HCT116 (cell line): Measurements from ENCODE around the gene B4GALNT2. TPM values are rescaled to one million over a fixed set of nuclear protein-coding genes. Genes with fewer than 3 reads are reported as not detected.

Experiments
- ATAC-seq: fragments of 200-7000 bp; cut with Tn5 transposase; 2 replicates; pipeline ENCODE4 v1.9.1; 2020; ENCODE audit warnings: mild to moderate bottlenecking, moderate library complexity
- BruUV-seq: library from RNA; stranded (reverse); fragments of 400-500 nt; replicated peaks from 2 replicates; lab custom pipeline; 2021; lab: Mats Ljungman, UMichigan
- CTCF ChIA-PET: fragments of 300-600 bp; sonication (Branson Sonifier 250); formaldehyde crosslinking; loops from one replicate; lab custom pipeline; 2021; ENCODE audit warnings: antibody characterized with exemption; lab: Charles Lee
- POLR2A ChIA-PET: fragments of 300-600, 350-600 bp; sonication (Branson Sonifier 250); formaldehyde crosslinking; loops from one replicate; lab custom pipeline; 2021; ENCODE audit warnings: antibody characterized with exemption; lab: Charles Lee
- RAD21 ChIA-PET, 2 experiments: fragments of 300-600 bp; sonication (Branson Sonifier 250); formaldehyde crosslinking; loops; one replicate each; lab custom pipeline; 2023; ENCODE audit warnings: low total read pairs in 2 of 2; ENCODE audit not compliant: uncharacterized antibody in 2 of 2, unreplicated experiment in 2 of 2, low non-redundant PET in 1 of 2; lab: Charles Lee
- DNase-seq: peaks from one replicate; pipeline ENCODE4 v3.0.0-alpha.2; 2010; ENCODE audit warnings: low read depth, low spot score
- H2AFZ ChIP-seq: fragments of 200-600 bp; shearing (Covaris generic), sonication (generic); 2 replicates; pipeline ENCODE4 v1.6.1; 2017; ENCODE audit warnings: low read depth, mixed run types, mixed read lengths, antibody characterized with exemption, low read length; ENCODE audit not compliant: poor library complexity, severe bottlenecking
- H3K27ac ChIP-seq: 2 replicates; pipeline ENCODE4 v1.5.1; 2012; ENCODE audit warnings: low read depth, low read length
- H3K27me3 ChIP-seq: fragments of 200-600 bp; sonication (generic); 2 replicates; pipeline ENCODE4 v1.6.1; 2016; ENCODE audit warnings: mixed run types, low read length, mixed read lengths; ENCODE audit not compliant: insufficient read depth
- H3K36me3 ChIP-seq, 2 experiments: fragments of 200-500 bp in 1 of 2; fragments of 200-600 bp in 1 of 2; sonication (Bioruptor generic) in 1 of 2; sonication (generic) in 1 of 2; 2 replicates each; pipeline versions ENCODE4 v1.5.1 to v1.6.1; 2014 to 2016; ENCODE audit warnings: low read length in 2 of 2, inconsistent platforms in 1 of 2, mixed read lengths in 1 of 2, mixed run types in 1 of 2; ENCODE audit not compliant: insufficient read depth in 2 of 2, control insufficient read depth in 1 of 2
- H3K4me1 ChIP-seq, 2 experiments: fragments of 200-600 bp in 1 of 2; sonication (generic) in 1 of 2; 2 replicates each; pipeline versions ENCODE4 v1.5.1 to v1.6.1; 2012 to 2017; ENCODE audit warnings: low read length in 2 of 2, inconsistent platforms in 1 of 2, mild to moderate bottlenecking in 1 of 2, mixed read lengths in 1 of 2, mixed run types in 1 of 2, moderate library complexity in 1 of 2; ENCODE audit not compliant: insufficient read depth in 2 of 2, control insufficient read depth in 1 of 2
- H3K4me2 ChIP-seq: fragments of 200-600 bp; sonication (generic); 2 replicates; pipeline ENCODE4 v1.6.1; 2017; ENCODE audit warnings: mixed run types, low read length, mixed read lengths
- H3K4me3 ChIP-seq, 2 experiments: fragments of 200-600 bp in 1 of 2; sonication (generic) in 1 of 2; replicated peaks in 1 of 2; 2 replicates each; pipeline ENCODE4 v1.5.1; 2011 to 2016; ENCODE audit warnings: low read length in 2 of 2, control low read depth in 1 of 2, low read depth in 1 of 2, mild to moderate bottlenecking in 1 of 2, mixed read lengths in 1 of 2, mixed run types in 1 of 2
- H3K79me2 ChIP-seq: fragments of 200-600 bp; sonication (generic); 2 replicates; pipeline ENCODE4 v1.6.1; 2017; ENCODE audit warnings: mild to moderate bottlenecking, mixed run types, low read length, moderate library complexity, mixed read lengths; ENCODE audit not compliant: insufficient read depth
- H3K9ac ChIP-seq: fragments of 200-600 bp; sonication (generic); 2 replicates; pipeline ENCODE4 v1.6.1; 2016; ENCODE audit warnings: low read length, mixed read lengths
- H3K9me2 ChIP-seq: fragments of 200-600 bp; sonication (generic), shearing (Covaris generic); 2 replicates; pipeline ENCODE4 v1.6.1; 2017; ENCODE audit warnings: mixed run types, mild to moderate bottlenecking, moderate library complexity; ENCODE audit not compliant: insufficient read depth
- H3K9me3 ChIP-seq, 2 experiments: fragments of 200-500 bp in 1 of 2; fragments of 200-600 bp in 1 of 2; sonication (Bioruptor generic) in 1 of 2; sonication (generic) in 1 of 2; 2 replicates each; pipeline ENCODE4 v1.6.1; 2014 to 2017; ENCODE audit warnings: low read length in 2 of 2, mixed read lengths in 2 of 2, inconsistent platforms in 1 of 2, low read depth in 1 of 2, mild to moderate bottlenecking in 1 of 2, mixed run types in 1 of 2, moderate library complexity in 1 of 2; ENCODE audit not compliant: control insufficient read depth in 1 of 2, insufficient read depth in 1 of 2
- H4K20me1 ChIP-seq: fragments of 200-600 bp; sonication (generic), shearing (Covaris generic); 2 replicates; pipeline ENCODE4 v1.6.1; 2017; ENCODE audit warnings: mixed run types, mild to moderate bottlenecking, moderate library complexity; ENCODE audit not compliant: insufficient read depth
- CEBPB ChIP-seq: IDR thresholded peaks from 2 replicates; pipeline ENCODE4 v1.6.1; 2012; ENCODE audit warnings: low read depth
- EZH2 ChIP-seq: fragments of 200-600 bp; sonication (generic); IDR thresholded peaks from 2 replicates; pipeline ENCODE4 v1.6.1; 2017; ENCODE audit warnings: antibody characterized with exemption, mixed run types
- FOSL1 ChIP-seq: IDR thresholded peaks from 2 replicates; pipeline ENCODE4 v1.6.1; 2012; ENCODE audit warnings: low read depth
- POLR2A ChIP-seq: IDR thresholded peaks from 2 replicates; pipeline ENCODE4 v1.7.0; 2011; ENCODE audit warnings: borderline replicate concordance; ENCODE audit not compliant: insufficient read depth, insufficient read length; ENCODE audit errors: extremely low read depth
- POLR2AphosphoS5 ChIP-seq: IDR thresholded peaks from 2 replicates; pipeline ENCODE4 v1.6.1; 2011; ENCODE audit warnings: mild to moderate bottlenecking, low read depth, low read length, moderate library complexity
- RAD21 ChIP-seq: IDR thresholded peaks from 2 replicates; pipeline ENCODE4 v1.6.1; 2012; ENCODE audit warnings: low read depth, mild to moderate bottlenecking
- SP1 ChIP-seq: IDR thresholded peaks from 2 replicates; pipeline ENCODE4 v1.6.1; 2012; ENCODE audit warnings: low read depth
- SRF ChIP-seq: IDR thresholded peaks from 2 replicates; pipeline ENCODE4 v1.6.1; 2012; ENCODE audit warnings: low read depth
- TCF7L2 ChIP-seq: IDR thresholded peaks from 2 replicates; pipeline ENCODE4 v1.7.0; 2011; ENCODE audit warnings: borderline replicate concordance, inconsistent platforms; ENCODE audit not compliant: insufficient read depth, insufficient read length; ENCODE audit errors: extremely low read depth
- ZFX ChIP-seq: fragments of 450-650 bp; IDR thresholded peaks from 2 replicates; pipeline ENCODE4 v1.6.1; 2017
- intact Hi-C: fragments of 100-400 bp; cut with micrococcal nuclease; formaldehyde crosslinking; loops from 2 replicates; pipeline ENCODE4 v1.10.0; 2022
- total RNA-seq: library from RNA; stranded (reverse); gene quantifications from one replicate; pipeline ENCODE4 v1.2.1, GENCODE V29; 2021; ENCODE audit not compliant: unreplicated experiment
- TF ChIP-seq, protein P1 (sequence below): IDR thresholded peaks from 2 replicates; pipeline ENCODE4 v1.6.1; 2012
- TF ChIP-seq, protein P2 (sequence below): IDR thresholded peaks from 2 replicates; pipeline ENCODE4 v1.6.1; 2011; ENCODE audit warnings: mild to moderate bottlenecking, low read length, moderate library complexity; ENCODE audit not compliant: insufficient replicate concordance; ENCODE audit errors: extremely low read depth
- TF ChIP-seq, protein P3 (sequence below): IDR thresholded peaks from 2 replicates; pipeline ENCODE4 v1.6.1; 2012
- TF ChIP-seq, protein P4 (sequence below), 3 experiments: fragments of 200-600 bp in 1 of 3; sonication (generic) in 1 of 3; IDR thresholded peaks in 2 of 3; conservative IDR thresholded peaks in 1 of 3; 2 replicates each; pipeline ENCODE4 v1.5.1; 2012 to 2017; ENCODE audit warnings: low read depth in 2 of 3, low read length in 2 of 3, antibody characterized with exemption in 1 of 3, borderline replicate concordance in 1 of 3, control low read depth in 1 of 3, mild to moderate bottlenecking in 1 of 3, mixed read lengths in 1 of 3, mixed run types in 1 of 3, moderate library complexity in 1 of 3; ENCODE audit not compliant: insufficient read depth in 1 of 3

Gene B4GALNT2
- total RNA-seq, 1 experiment from 2014 or later, result not detected

DNA sequence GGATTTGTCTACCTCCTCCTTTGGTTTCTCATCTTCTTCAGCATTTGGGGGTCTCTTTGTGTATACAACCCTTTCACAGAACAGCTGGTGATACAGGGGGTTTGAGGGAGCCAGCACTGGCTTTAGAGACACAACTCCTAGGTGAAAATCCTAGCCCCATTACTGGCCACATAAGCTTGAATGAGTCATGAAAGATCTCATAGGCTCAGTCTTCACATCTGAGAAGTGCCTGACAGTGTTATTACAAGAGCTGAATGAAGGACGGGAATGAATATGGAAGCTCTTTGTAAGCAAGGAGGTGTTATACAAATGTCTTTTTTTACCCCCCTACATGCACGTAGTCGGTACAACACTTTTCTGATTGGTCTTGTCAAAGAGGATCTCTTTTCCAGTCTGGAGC, 1.7 kb upstream of the B4GALNT2 start:
- Histone ChIP-seq H3K9ac (no peak overlapping the region), H3K27me3 (no peaks in the 10 kb centered on the region), H3K9me2 (no peaks in the 10 kb centered on the region), H3K4me2 (no peak overlapping the region), H3K36me3 (no peaks in the 10 kb centered on the region), H3K27ac (no peak overlapping the region), H3K79me2 (no peaks in the 10 kb centered on the region), H3K4me3 (no peak overlapping the region), H2AFZ (no peak overlapping the region), H3K9me3 (no peaks in the 10 kb centered on the region; a peak in 1 of 4 replicates), H3K4me1 (no peaks in the 10 kb centered on the region)
- CTCF ChIA-PET, result interaction anchor here (0.7 to 1.3 kb wide), 2 partner anchors 44 to 49 kb away, joined by 3 read pairs; no protein-coding TSS in a partner anchor
- RAD21 ChIA-PET, result no interaction called here
- POLR2A ChIA-PET, result no interaction called here
- DNase-seq (no peak), ATAC-seq (no peak)
- intact Hi-C loops, result no loop called here
- BruUV-seq, result no TSS peak
- TF ChIP-seq POLR2AphosphoS5, result no peak
- TF ChIP-seq, protein P1, sequence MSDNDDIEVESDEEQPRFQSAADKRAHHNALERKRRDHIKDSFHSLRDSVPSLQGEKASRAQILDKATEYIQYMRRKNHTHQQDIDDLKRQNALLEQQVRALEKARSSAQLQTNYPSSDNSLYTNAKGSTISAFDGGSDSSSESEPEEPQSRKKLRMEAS, result no peak
- TF ChIP-seq, all 23 proteins: peak for 0
- H4K20me1 ChIP-seq, result no peaks in the 10 kb centered on the region

DNA sequence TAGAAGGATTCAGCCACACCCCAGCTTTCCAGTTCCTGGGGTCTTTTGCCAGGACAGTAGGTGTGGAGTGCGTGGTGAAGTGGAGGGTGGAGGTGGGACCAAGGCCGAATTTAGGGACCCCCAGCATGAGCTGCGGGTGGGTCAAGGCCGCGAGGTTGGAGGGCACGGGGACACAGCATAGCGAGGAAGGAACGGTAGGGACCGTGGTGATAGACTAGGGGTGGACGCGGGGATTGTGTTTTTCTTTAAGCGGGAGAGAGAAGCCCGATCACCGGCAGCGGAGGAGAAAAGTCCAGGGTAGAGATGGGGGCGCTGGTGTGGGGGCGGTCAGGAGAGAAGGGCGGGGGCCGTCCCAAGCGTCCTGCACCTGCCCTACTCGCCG, 261 bp upstream of the B4GALNT2 start:
- Histone ChIP-seq H3K4me2 (no peak overlapping the region), H2AFZ (no peak overlapping the region), H3K79me2 (no peaks in the 10 kb centered on the region), H3K9me3 (no peaks in the 10 kb centered on the region; a peak in 1 of 4 replicates), H3K9me2 (no peaks in the 10 kb centered on the region), H3K4me3 (no peak overlapping the region), H3K27me3 (no peaks in the 10 kb centered on the region), H3K27ac (no peak overlapping the region), H3K36me3 (no peaks in the 10 kb centered on the region), H3K4me1 (no peaks in the 10 kb centered on the region), H3K9ac (no peak overlapping the region), H4K20me1 (no peaks in the 10 kb centered on the region)
- intact Hi-C loops, result no loop called here
- POLR2A ChIA-PET, result no interaction called here
- DNase-seq, result no peak
- RAD21 ChIA-PET, result no interaction called here
- no peak for ATAC-seq
- no TSS peak for BruUV-seq
- CTCF ChIA-PET, result interaction anchor here (1.3 kb wide), 1 partner anchor 47 kb away, joined by 3 read pairs; no protein-coding TSS in a partner anchor
- TF ChIP-seq CEBPB (no peak), ZFX (no peak), SP1 (no peak), SRF (no peak), RAD21 (no peak), POLR2AphosphoS5 (no peak), TCF7L2 (no peak), EZH2 (no peak), FOSL1 (no peak), POLR2A (no peak)
- TF ChIP-seq, protein P2, sequence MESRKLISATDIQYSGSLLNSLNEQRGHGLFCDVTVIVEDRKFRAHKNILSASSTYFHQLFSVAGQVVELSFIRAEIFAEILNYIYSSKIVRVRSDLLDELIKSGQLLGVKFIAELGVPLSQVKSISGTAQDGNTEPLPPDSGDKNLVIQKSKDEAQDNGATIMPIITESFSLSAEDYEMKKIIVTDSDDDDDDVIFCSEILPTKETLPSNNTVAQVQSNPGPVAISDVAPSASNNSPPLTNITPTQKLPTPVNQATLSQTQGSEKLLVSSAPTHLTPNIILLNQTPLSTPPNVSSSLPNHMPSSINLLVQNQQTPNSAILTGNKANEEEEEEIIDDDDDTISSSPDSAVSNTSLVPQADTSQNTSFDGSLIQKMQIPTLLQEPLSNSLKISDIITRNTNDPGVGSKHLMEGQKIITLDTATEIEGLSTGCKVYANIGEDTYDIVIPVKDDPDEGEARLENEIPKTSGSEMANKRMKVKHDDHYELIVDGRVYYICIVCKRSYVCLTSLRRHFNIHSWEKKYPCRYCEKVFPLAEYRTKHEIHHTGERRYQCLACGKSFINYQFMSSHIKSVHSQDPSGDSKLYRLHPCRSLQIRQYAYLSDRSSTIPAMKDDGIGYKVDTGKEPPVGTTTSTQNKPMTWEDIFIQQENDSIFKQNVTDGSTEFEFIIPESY, result no peak
- TF ChIP-seq, protein P3, sequence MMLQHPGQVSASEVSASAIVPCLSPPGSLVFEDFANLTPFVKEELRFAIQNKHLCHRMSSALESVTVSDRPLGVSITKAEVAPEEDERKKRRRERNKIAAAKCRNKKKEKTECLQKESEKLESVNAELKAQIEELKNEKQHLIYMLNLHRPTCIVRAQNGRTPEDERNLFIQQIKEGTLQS, result no peak
- TF ChIP-seq, protein P4, sequence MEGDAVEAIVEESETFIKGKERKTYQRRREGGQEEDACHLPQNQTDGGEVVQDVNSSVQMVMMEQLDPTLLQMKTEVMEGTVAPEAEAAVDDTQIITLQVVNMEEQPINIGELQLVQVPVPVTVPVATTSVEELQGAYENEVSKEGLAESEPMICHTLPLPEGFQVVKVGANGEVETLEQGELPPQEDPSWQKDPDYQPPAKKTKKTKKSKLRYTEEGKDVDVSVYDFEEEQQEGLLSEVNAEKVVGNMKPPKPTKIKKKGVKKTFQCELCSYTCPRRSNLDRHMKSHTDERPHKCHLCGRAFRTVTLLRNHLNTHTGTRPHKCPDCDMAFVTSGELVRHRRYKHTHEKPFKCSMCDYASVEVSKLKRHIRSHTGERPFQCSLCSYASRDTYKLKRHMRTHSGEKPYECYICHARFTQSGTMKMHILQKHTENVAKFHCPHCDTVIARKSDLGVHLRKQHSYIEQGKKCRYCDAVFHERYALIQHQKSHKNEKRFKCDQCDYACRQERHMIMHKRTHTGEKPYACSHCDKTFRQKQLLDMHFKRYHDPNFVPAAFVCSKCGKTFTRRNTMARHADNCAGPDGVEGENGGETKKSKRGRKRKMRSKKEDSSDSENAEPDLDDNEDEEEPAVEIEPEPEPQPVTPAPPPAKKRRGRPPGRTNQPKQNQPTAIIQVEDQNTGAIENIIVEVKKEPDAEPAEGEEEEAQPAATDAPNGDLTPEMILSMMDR (IDR thresholded peaks at IDR 0.05 in 2 of 3, conservative IDR thresholded peaks at IDR 0.05 in 1 of 3; ENCODE audit: borderline replicate concordance in 1 of 3, insufficient read depth in 1 of 3, low read depth in 2 of 3, low read length in 2 of 3), result no peak
